ENCODE measurements around the gene AXL. TPM values are rescaled to one million over a fixed set of nuclear protein-coding genes. Genes with fewer than 3 reads are reported as not detected.
A peak's percentile ranks its signal among the peaks of the same experiment; 100 is the strongest.

Gene AXL
- total and polyA plus RNA-seq, 2 donors (not counting 3 experiments of a cell fraction or from before 2014, with no cell fraction given): 86.9 to 172 TPM

DNA sequence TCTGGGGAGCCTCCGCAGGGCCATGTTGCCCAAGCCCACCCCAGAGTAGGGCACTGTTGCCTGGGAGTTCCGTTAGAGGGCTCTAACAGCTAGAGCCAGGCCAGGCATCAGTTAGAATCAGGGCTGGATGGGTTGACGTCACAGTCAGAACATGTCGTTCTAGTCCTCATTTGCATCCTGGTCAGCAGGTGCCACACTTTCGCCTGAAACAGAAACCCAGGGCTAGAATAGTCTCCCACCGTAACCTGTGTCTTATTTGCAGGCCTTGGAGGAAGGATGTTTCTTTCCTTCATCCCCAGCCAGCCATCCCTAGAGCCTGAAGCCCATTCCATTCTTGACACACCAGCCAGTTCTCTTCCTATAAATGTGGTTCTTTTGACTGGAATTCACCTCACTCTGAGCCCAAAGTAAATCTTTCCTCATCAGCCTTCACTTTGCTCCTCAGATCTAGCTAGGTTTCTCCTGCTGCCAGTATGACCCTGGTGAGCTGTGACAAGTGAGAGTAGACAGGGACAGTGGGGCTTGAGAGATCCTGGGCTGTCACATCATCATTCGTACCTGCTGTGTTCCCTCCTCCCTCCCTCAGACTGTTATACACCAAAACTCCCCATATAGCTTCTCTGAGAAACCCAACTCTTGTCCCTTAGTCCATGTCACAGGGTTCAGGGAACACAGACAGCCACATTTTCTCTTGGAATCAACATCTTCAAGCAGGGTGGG is 78.8 kb downstream of the AXL start:
- no peak overlapping the region for H2AFZ ChIP-seq (ENCODE audit: low read depth, low read length)
- no peak overlapping the region for H3K4me2 ChIP-seq (ENCODE audit: insufficient read depth, low read length)
- peaks cover 4% of the 10 kb centered on the region for H3K79me2 ChIP-seq (ENCODE audit: control insufficient read depth, insufficient read depth, low read length)
- no peaks in the 10 kb centered on the region for H3K27me3 ChIP-seq (ENCODE audit: control insufficient read depth in 2 of 2, insufficient read depth in 2 of 2, low read length in 2 of 2)
- H3K4me3 ChIP-seq (replicated peaks in 1 of 3; ENCODE audit: insufficient read depth in 1 of 3, low read depth in 1 of 3, low read length in 3 of 3): no peak overlapping the region
- dilution Hi-C loops (cut with MboI; ENCODE audit: extremely low pct_ligation_motif_present, low sequenced_read_pairs) (no loop called here), intact Hi-C loops (cut with micrococcal nuclease) (no loop called here)
- ChIA-PET CTCF (interaction anchor here (1.6 to 3.7 kb wide), 2 partner anchors 11 to 94 kb away, joined by 5 to 20 read pairs; partner anchors contain the start of gene CCDC97), POLR2A (no interaction called here)
- DNase-seq (ENCODE audit: low read depth, low spot score) (no peak), FAIRE-seq (no peak)
- no TSS peak for BruUV-seq (replicated peaks)
- H3K9ac ChIP-seq (replicated peaks; ENCODE audit: extremely low read depth, insufficient read depth, low read length): no peak overlapping the region
- peak overlapping the region; percentile 45 for H3K27ac ChIP-seq (ENCODE audit: insufficient read depth, low read depth, low read length)
- no peaks in the 10 kb centered on the region for H3K9me1 ChIP-seq (replicated peaks; ENCODE audit: control insufficient read depth, extremely low read depth, insufficient read depth, low read length)
- H3K9me3 ChIP-seq (replicated peaks; ENCODE audit: control insufficient read depth, insufficient read depth, low read length): no peaks in the 10 kb centered on the region
- no peaks in the 10 kb centered on the region for H4K20me1 ChIP-seq (replicated peaks; ENCODE audit: control insufficient read depth, extremely low read depth, insufficient read depth, low read length)
- TF ChIP-seq POLR2A (IDR thresholded peaks at IDR 0.05; ENCODE audit: low read depth, low read length) (no peak), EZH2 (IDR thresholded peaks at IDR 0.05; ENCODE audit: borderline replicate concordance, low read depth, low read length, severe bottlenecking) (no peak), POLR2AphosphoS5 (IDR thresholded peaks at IDR 0.05; ENCODE audit: insufficient read depth, low read depth, low read length) (no peak), FOS (IDR thresholded peaks at IDR 0.05; ENCODE audit: borderline replicate concordance, insufficient read depth, low read length) (no peak), MYC (IDR thresholded peaks at IDR 0.05; ENCODE audit: low read depth, low read length) (no peak), GATA2 (IDR thresholded peaks at IDR 0.05; ENCODE audit: insufficient read depth, insufficient read length, low read depth, low read length) (no peak), JUN (IDR thresholded peaks at IDR 0.05; ENCODE audit: borderline replicate concordance, insufficient read depth, insufficient read length, low read depth) (no peak)
- TF ChIP-seq, protein P1, sequence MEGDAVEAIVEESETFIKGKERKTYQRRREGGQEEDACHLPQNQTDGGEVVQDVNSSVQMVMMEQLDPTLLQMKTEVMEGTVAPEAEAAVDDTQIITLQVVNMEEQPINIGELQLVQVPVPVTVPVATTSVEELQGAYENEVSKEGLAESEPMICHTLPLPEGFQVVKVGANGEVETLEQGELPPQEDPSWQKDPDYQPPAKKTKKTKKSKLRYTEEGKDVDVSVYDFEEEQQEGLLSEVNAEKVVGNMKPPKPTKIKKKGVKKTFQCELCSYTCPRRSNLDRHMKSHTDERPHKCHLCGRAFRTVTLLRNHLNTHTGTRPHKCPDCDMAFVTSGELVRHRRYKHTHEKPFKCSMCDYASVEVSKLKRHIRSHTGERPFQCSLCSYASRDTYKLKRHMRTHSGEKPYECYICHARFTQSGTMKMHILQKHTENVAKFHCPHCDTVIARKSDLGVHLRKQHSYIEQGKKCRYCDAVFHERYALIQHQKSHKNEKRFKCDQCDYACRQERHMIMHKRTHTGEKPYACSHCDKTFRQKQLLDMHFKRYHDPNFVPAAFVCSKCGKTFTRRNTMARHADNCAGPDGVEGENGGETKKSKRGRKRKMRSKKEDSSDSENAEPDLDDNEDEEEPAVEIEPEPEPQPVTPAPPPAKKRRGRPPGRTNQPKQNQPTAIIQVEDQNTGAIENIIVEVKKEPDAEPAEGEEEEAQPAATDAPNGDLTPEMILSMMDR (IDR thresholded peaks at IDR 0.05; ENCODE audit: extremely low read depth in 1 of 2, insufficient read depth in 1 of 2, low read depth in 1 of 2, low read length in 2 of 2): no peak
- TF ChIP-seq, protein P2, sequence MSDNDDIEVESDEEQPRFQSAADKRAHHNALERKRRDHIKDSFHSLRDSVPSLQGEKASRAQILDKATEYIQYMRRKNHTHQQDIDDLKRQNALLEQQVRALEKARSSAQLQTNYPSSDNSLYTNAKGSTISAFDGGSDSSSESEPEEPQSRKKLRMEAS (IDR thresholded peaks at IDR 0.05; ENCODE audit: insufficient read depth, insufficient read length): no peak
- H3K4me1 ChIP-seq (ENCODE audit: control insufficient read depth, extremely low read depth, insufficient read depth, low read length): no peaks in the 10 kb centered on the region
- peaks cover 54 to 78% of the 10 kb centered on the region in 2 experiments for H3K36me3 ChIP-seq (ENCODE audit: control insufficient read depth in 2 of 2, extremely low read depth in 1 of 2, insufficient read depth in 2 of 2, low read length in 2 of 2)

All from endothelial cell of umbilical vein (primary cell).